Liver (tissue), 9 donors: ENCODE results near the gene LBP. TPM values are rescaled to one million over a fixed set of nuclear protein-coding genes. Genes with fewer than 3 reads are reported as not detected.

Source experiments
- DNase-seq: peaks from one replicate; pipeline ENCODE4 v3.0.0-alpha.2; 2017; ENCODE audit warnings: low spot score
- H3K27ac ChIP-seq, 2 donors: one replicate each; pipeline ENCODE4 v1.7.0; 2013; ENCODE audit warnings: inconsistent platforms in 2 of 2, low read length in 2 of 2, control low read depth in 1 of 2, low read depth in 1 of 2, mild to moderate bottlenecking in 1 of 2
- H3K27me3 ChIP-seq, 4 donors: one replicate each; pipeline versions ENCODE4 v1.6.1 to v1.7.0; 2013; ENCODE audit warnings: low read length in 3 of 4, inconsistent platforms in 1 of 4, mild to moderate bottlenecking in 1 of 4, moderate library complexity in 1 of 4; ENCODE audit not compliant: control insufficient read depth in 4 of 4, insufficient read depth in 4 of 4
- H3K36me3 ChIP-seq, 4 donors: one replicate each; pipeline versions ENCODE4 v1.6.1 to v1.7.0; 2013; ENCODE audit warnings: low read length in 3 of 4, mild to moderate bottlenecking in 3 of 4, low read depth in 1 of 4, moderate library complexity in 1 of 4; ENCODE audit not compliant: control insufficient read depth in 4 of 4, insufficient read depth in 3 of 4
- H3K4me1 ChIP-seq, 4 donors: one replicate each; pipeline versions ENCODE4 v1.6.1 to v1.7.0; 2013; ENCODE audit warnings: low read length in 3 of 4, mild to moderate bottlenecking in 3 of 4, moderate library complexity in 1 of 4; ENCODE audit not compliant: control insufficient read depth in 4 of 4, insufficient read depth in 4 of 4
- H3K4me3 ChIP-seq, 3 donors: one replicate each; pipeline versions ENCODE4 v1.6.1 to v1.7.0; 2013; ENCODE audit warnings: low read length in 3 of 3, control low read depth in 1 of 3, low read depth in 1 of 3, mild to moderate bottlenecking in 1 of 3
- H3K9ac ChIP-seq, 2 donors: one replicate each; pipeline ENCODE4 v1.7.0; 2013; ENCODE audit warnings: low read length in 2 of 2, mild to moderate bottlenecking in 2 of 2, moderate library complexity in 2 of 2, control low read depth in 1 of 2, low read depth in 1 of 2
- H3K9me3 ChIP-seq, 4 donors: one replicate each; pipeline versions ENCODE4 v1.6.1 to v1.7.0; 2013; ENCODE audit warnings: low read length in 3 of 4; ENCODE audit not compliant: control insufficient read depth in 4 of 4
- ATF3 ChIP-seq: IDR thresholded peaks from 2 replicates; pipeline ENCODE4 v1.6.1; 2016; ENCODE audit warnings: antibody characterized with exemption
- CTCF ChIP-seq: fragments of 150-350 bp; IDR thresholded peaks from 2 replicates; pipeline ENCODE4 v1.5.1; 2017; ENCODE audit warnings: improper control_type of control experiment, low read depth, low read length; ENCODE audit not compliant: missing input control
- FOXA2 ChIP-seq: IDR thresholded peaks from 2 replicates; pipeline ENCODE4 v1.6.1; 2016; ENCODE audit warnings: antibody characterized with exemption
- HNF4A ChIP-seq, 2 donors: conservative IDR thresholded peaks; 2 replicates each; pipeline ENCODE4 v1.6.1; 2016; ENCODE audit warnings: antibody characterized with exemption in 2 of 2, mild to moderate bottlenecking in 2 of 2
- HNF4G ChIP-seq: IDR thresholded peaks from 2 replicates; pipeline ENCODE4 v1.6.1; 2016; ENCODE audit warnings: antibody characterized with exemption
- JUND ChIP-seq, 2 donors: IDR thresholded peaks; 2 replicates each; pipeline ENCODE4 v1.6.1; 2016; ENCODE audit warnings: antibody characterized with exemption in 2 of 2
- MAX ChIP-seq: IDR thresholded peaks from 2 replicates; pipeline ENCODE4 v1.6.1; 2016; ENCODE audit warnings: antibody characterized with exemption
- NR2F2 ChIP-seq: IDR thresholded peaks from 2 replicates; pipeline ENCODE4 v1.6.1; 2016; ENCODE audit warnings: antibody characterized with exemption
- RAD21 ChIP-seq, 2 donors: IDR thresholded peaks; 2 replicates each; pipeline ENCODE4 v1.6.1; 2016; ENCODE audit warnings: antibody characterized with exemption in 2 of 2, mild to moderate bottlenecking in 2 of 2
- RXRA ChIP-seq, 2 donors: IDR thresholded peaks; 2 replicates each; pipeline ENCODE4 v1.6.1; 2017 to 2018; ENCODE audit warnings: antibody characterized with exemption in 2 of 2, mild to moderate bottlenecking in 1 of 2
- SP1 ChIP-seq: IDR thresholded peaks from 2 replicates; pipeline ENCODE4 v1.6.1; 2018; ENCODE audit warnings: antibody characterized with exemption, mild to moderate bottlenecking
- TAF1 ChIP-seq: conservative IDR thresholded peaks from 2 replicates; pipeline ENCODE4 v1.6.1; 2016; ENCODE audit warnings: antibody characterized with exemption, mild to moderate bottlenecking
- YY1 ChIP-seq: IDR thresholded peaks from 2 replicates; pipeline ENCODE4 v1.6.1; 2016; ENCODE audit warnings: antibody characterized with exemption, mild to moderate bottlenecking
- ZBTB33 ChIP-seq: IDR thresholded peaks from 2 replicates; pipeline ENCODE4 v1.6.1; 2016; ENCODE audit warnings: antibody characterized with exemption
- WGBS: extraction: QIAGEN DNeasy Blood & Tissue Kit; methylation state at CpG from one replicate; pipeline ENCODE4 v1.1.7; 2013; 5-methylcytosine and 5-hydroxymethylcytosine counted together
- polyA plus RNA-seq, 2 donors: library from polyadenylated mRNA; stranded (reverse) in 1 of 2; unstranded in 1 of 2; fragments of 200-250 nt in 1 of 2; fragments of >200 nt in 1 of 2; fragmentation: Nextera tagmentation in 1 of 2; extraction: Ambion mirVana in 1 of 2; gene quantifications; one replicate each; pipeline versions ENCODE4 v1.2.1 to v1.2.3, GENCODE V29; 2013 to 2015
- total RNA-seq, 2 donors: library from RNA; depleted of rRNA; stranded (reverse); fragments of >200 nt; gene quantifications; one replicate each; pipeline ENCODE4 v1.2.3, GENCODE V29; 2014
- donor health status: healthy.
- donor health status: healthy.
- donor health status: healthy.
- donor health status: healthy.
- donor health status: healthy.

LBP gene
- total and polyA plus RNA-seq, 4 donors, result 561 to 1,485 (median 1,083) TPM

GRCh38 chr20:38350879-38351775 lies 4.8 kb downstream of the LBP start:
- H3K9ac ChIP-seq, result no peak overlapping the region
- H3K27ac ChIP-seq, result peak overlapping the region; percentile 40 to 44
- H3K27me3 ChIP-seq, result no peaks in the 10 kb centered on the region
- peaks cover 3 to 59% (median 31%) of the 10 kb centered on the region in 4 donors for H3K4me1 ChIP-seq
- H3K36me3 ChIP-seq, result peaks cover 6 to 41% (median 19%) of the 10 kb centered on the region in 4 donors
- H3K4me3 ChIP-seq, result no peak overlapping the region
- no peak for DNase-seq
- 56% methylated on average over 15 of the region's 15 CpGs for WGBS
- no peaks in the 10 kb centered on the region for H3K9me3 ChIP-seq
- TF ChIP-seq SP1, result peak; percentile 24
- TF ChIP-seq ATF3, result no peak
- TF ChIP-seq NR2F2, result peak; percentile 95
- peak; percentile 64 to 74 for TF ChIP-seq HNF4A (conservative IDR thresholded peaks at IDR 0.05)
- no peak for TF ChIP-seq TAF1
- peak in 1 of 2 donors; percentile 5 for TF ChIP-seq RXRA (IDR thresholded peaks at IDR 0.05)

- no peak for DNase-seq
These were observed 7.0 kb downstream of the LBP start for GRCh38 chr20:38353316-38353715.

More at GRCh38 chr20:38353316-38353715, 7.0 kb downstream of the LBP start:
- Histone ChIP-seq H3K9me3 (no peaks in the 10 kb centered on the region), H3K4me1 (peaks cover 4 to 70% (median 51%) of the 10 kb centered on the region in 4 donors), H3K27ac (peak overlapping the region in 1 of 2 donors; percentile 83), H3K36me3 (peaks cover 8 to 57% (median 28%) of the 10 kb centered on the region in 4 donors), H3K9ac (peak overlapping the region in 1 of 2 donors; percentile 62), H3K4me3 (no peak overlapping the region), H3K27me3 (no peaks in the 10 kb centered on the region)
- TF ChIP-seq RAD21 (IDR thresholded peaks at IDR 0.05) (no peak), ZBTB33 (no peak), MAX (no peak), TAF1 (no peak), FOXA2 (no peak), NR2F2 (no peak), SP1 (no peak), HNF4A (conservative IDR thresholded peaks at IDR 0.05) (no peak), YY1 (no peak), CTCF (no peak), JUND (IDR thresholded peaks at IDR 0.05) (no peak), HNF4G (no peak)
- 27% methylated on average over 7 of the region's 7 CpGs for WGBS
